ENCODE data around the gene ZNF831.

ZNF831 gene

DNA sequence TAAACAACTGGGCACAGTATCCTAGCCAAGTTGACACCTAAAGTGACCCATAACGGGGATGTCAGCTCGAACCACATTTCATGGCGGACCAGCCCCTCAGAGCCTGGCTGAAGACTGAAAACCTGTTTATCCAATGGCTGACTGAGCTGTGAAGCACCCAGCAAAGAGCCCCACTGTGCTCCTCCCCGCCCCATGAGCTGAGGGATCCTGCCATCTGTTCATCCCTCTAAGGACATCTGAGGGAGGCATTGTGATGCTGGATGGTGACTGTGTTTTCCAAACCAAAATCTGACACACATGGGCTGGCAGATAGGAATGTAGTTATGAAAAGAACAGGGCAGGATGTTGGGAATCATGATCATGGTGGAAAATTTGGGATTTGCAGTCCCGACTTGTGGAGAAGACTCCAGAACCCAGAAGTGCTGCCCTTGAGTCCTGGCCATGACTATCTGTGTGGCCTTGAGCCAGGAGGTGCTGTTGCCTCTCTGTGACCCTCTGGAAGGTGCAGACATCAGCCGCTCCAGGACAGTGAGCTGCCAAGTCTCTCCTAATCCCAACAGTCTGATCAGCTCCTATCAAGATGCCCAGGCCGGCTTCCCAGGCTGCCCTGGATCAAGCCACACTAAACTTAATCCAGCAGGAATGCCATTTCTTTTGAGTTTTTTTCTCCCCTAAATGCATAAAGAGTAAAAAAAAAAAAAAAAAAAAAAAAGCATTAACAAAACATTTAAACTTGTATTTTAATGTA lies 142.5 kb downstream of the ZNF831 start:
- no CpG with 5 or more reads among the region's 7 CpGs for WGBS, 2 donors (ENCODE audit: extremely low coverage in 2 of 2, insufficient read length in 2 of 2, insufficient replicate concordance in 1 of 2)
- H2BK15ac ChIP-seq (ENCODE audit: low read length), result no peak overlapping the region

DNA sequence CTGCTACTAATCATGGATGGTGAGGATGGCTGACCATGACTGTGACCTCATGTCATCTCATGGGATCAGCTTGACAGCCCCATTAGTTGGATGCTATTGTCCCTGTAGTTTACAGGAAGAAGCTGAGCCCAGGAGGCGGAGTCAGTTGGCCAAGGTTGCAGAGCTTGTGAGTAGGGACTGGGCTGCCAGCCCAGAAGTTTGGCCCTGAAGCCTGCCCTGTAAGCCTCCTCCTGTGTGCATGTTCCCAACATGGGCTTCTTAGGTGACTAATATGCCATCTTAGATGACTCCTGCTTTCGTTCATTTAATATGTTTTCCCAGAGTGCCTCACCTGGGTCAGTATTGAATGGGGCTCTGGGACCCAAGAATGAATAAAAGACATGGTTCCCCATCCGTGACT lies 143.6 kb downstream of the ZNF831 start:
- peaks cover 0 to 7% of the 10 kb centered on the region in 2 donors for H3K4me1 ChIP-seq (ENCODE audit: control insufficient read depth in 2 of 2, insufficient read depth in 1 of 2, low read depth in 1 of 2, low read length in 2 of 2)
- H3K4me2 ChIP-seq (ENCODE audit: insufficient read depth, low read length, poor library complexity, severe bottlenecking), result no peak overlapping the region
- no peak overlapping the region for H3K4me3 ChIP-seq (ENCODE audit: low read length in 2 of 2)
- H2AFZ ChIP-seq (ENCODE audit: low read length), result no peak overlapping the region
- no peak overlapping the region for H3K27ac ChIP-seq (replicated peaks; ENCODE audit: low read length)
- H3K18ac ChIP-seq (ENCODE audit: low read length), result no peak overlapping the region
- no peaks in the 10 kb centered on the region for H3K36me3 ChIP-seq (replicated peaks in 1 of 2; ENCODE audit: control insufficient read depth in 2 of 2, insufficient read depth in 2 of 2, low read length in 2 of 2)
- H2BK120ac ChIP-seq (ENCODE audit: low read depth, low read length), result no peak overlapping the region
- no peak overlapping the region for H4K91ac ChIP-seq (ENCODE audit: low read depth, low read length, poor library complexity)
- no peak overlapping the region for H4K8ac ChIP-seq (ENCODE audit: low read depth, low read length)
- no peak overlapping the region for H2BK15ac ChIP-seq (ENCODE audit: low read length)
- no peak overlapping the region for H2BK5ac ChIP-seq (ENCODE audit: low read length)
- no CpG with 5 or more reads among the region's 3 CpGs for WGBS, 2 donors (ENCODE audit: extremely low coverage in 2 of 2, insufficient read length in 2 of 2, insufficient replicate concordance in 1 of 2)
- H2BK12ac ChIP-seq (ENCODE audit: low read length), result no peak overlapping the region
- H3K27me3 ChIP-seq (ENCODE audit: control insufficient read depth in 3 of 3, insufficient read depth in 3 of 3, low read depth in 1 of 3, low read length in 3 of 3), result peaks cover 0 to 22% (median 3%) of the 10 kb centered on the region in 3 experiments
- H3K9ac ChIP-seq (ENCODE audit: low read depth, low read length, poor library complexity), result no peak overlapping the region
- H3K14ac ChIP-seq (ENCODE audit: low read length), result no peak overlapping the region
- H2AK5ac ChIP-seq (ENCODE audit: low read depth, low read length), result no peak overlapping the region
- no peaks in the 10 kb centered on the region for H3K9me3 ChIP-seq (replicated peaks in 1 of 2; ENCODE audit: control insufficient read depth in 2 of 2, insufficient read depth in 1 of 2, low read depth in 1 of 2, low read length in 2 of 2)
- H3K23ac ChIP-seq (ENCODE audit: low read depth, low read length, poor library complexity), result no peak overlapping the region
- no peaks in the 10 kb centered on the region for H3K79me1 ChIP-seq (ENCODE audit: low read depth, low read length)
- H3K4ac ChIP-seq (ENCODE audit: low read length), result no peak overlapping the region
- DNase-seq (ENCODE audit: low spot score), result no peak

More for the DNA sequence above, 142.5 kb downstream of the ZNF831 start:
- H3K27ac ChIP-seq (replicated peaks; ENCODE audit: low read length), result no peak overlapping the region
- H3K4ac ChIP-seq (ENCODE audit: low read length), result no peak overlapping the region
- no peak for DNase-seq (ENCODE audit: low spot score)
- H3K9me3 ChIP-seq (replicated peaks in 1 of 2; ENCODE audit: control insufficient read depth in 2 of 2, insufficient read depth in 1 of 2, low read depth in 1 of 2, low read length in 2 of 2), result no peaks in the 10 kb centered on the region
- no peak overlapping the region for H2BK120ac ChIP-seq (ENCODE audit: low read depth, low read length)
- H2BK5ac ChIP-seq (ENCODE audit: low read length), result no peak overlapping the region
- no peak overlapping the region for H2AK5ac ChIP-seq (ENCODE audit: low read depth, low read length)
- peaks cover 0 to 33% (median 11%) of the 10 kb centered on the region in 3 experiments for H3K27me3 ChIP-seq (ENCODE audit: control insufficient read depth in 3 of 3, insufficient read depth in 3 of 3, low read depth in 1 of 3, low read length in 3 of 3)
- H3K79me1 ChIP-seq (ENCODE audit: low read depth, low read length), result no peaks in the 10 kb centered on the region
- H3K4me2 ChIP-seq (ENCODE audit: insufficient read depth, low read length, poor library complexity, severe bottlenecking), result no peak overlapping the region
- peaks cover 0 to 7% of the 10 kb centered on the region in 2 donors for H3K4me1 ChIP-seq (ENCODE audit: control insufficient read depth in 2 of 2, insufficient read depth in 1 of 2, low read depth in 1 of 2, low read length in 2 of 2)
- H3K23ac ChIP-seq (ENCODE audit: low read depth, low read length, poor library complexity), result no peak overlapping the region
- H2AFZ ChIP-seq (ENCODE audit: low read length), result no peak overlapping the region
- no peaks in the 10 kb centered on the region for H3K36me3 ChIP-seq (replicated peaks in 1 of 2; ENCODE audit: control insufficient read depth in 2 of 2, insufficient read depth in 2 of 2, low read length in 2 of 2)
- no peak overlapping the region for H4K91ac ChIP-seq (ENCODE audit: low read depth, low read length, poor library complexity)
- H4K8ac ChIP-seq (ENCODE audit: low read depth, low read length), result no peak overlapping the region
- H3K18ac ChIP-seq (ENCODE audit: low read length), result no peak overlapping the region
- no peak overlapping the region for H3K14ac ChIP-seq (ENCODE audit: low read length)
- no peak overlapping the region for H3K9ac ChIP-seq (ENCODE audit: low read depth, low read length, poor library complexity)
- no peak overlapping the region for H3K4me3 ChIP-seq (ENCODE audit: low read length in 2 of 2)
- no peak overlapping the region for H2BK12ac ChIP-seq (ENCODE audit: low read length)
